HepG2 (cell line): Measurements from ENCODE around the gene GMFB. TPM values are rescaled to one million over a fixed set of nuclear protein-coding genes. Genes with fewer than 3 reads are reported as not detected.

ENCODE experiments used
- ARNTL ChIP-seq: sonication (generic); formaldehyde crosslinking; IDR thresholded peaks from 2 replicates; pipeline ENCODE4 v1.4.0; 2020; ENCODE audit warnings: mild to moderate bottlenecking, missing genetic modification reagents
- ATM ChIP-seq: fragments of 450-650 bp; IDR thresholded peaks from 2 replicates; pipeline ENCODE4 v1.7.1; 2017; ENCODE audit warnings: mild to moderate bottlenecking, borderline replicate concordance
- CC2D1A ChIP-seq: sonication (generic); formaldehyde crosslinking; IDR thresholded peaks from 2 replicates; pipeline ENCODE4 v1.8.1; 2023; ENCODE audit warnings: mild to moderate bottlenecking, missing genetic modification reagents
- CREB1 ChIP-seq, 2 experiments: fragments of 450-650 bp in 1 of 2; IDR thresholded peaks; 2 replicates each; pipeline ENCODE4 v1.6.1; 2016 to 2017; ENCODE audit warnings: control low read depth in 1 of 2, mild to moderate bottlenecking in 1 of 2, missing compliant biosample characterization in 1 of 2, missing genetic modification characterization in 1 of 2
- GATA4 ChIP-seq: sonication (generic); IDR thresholded peaks from 2 replicates; pipeline ENCODE4 v1.6.1; 2016; ENCODE audit warnings: antibody characterized with exemption, low read depth, borderline replicate concordance
- HCFC1 ChIP-seq: fragments of 150-350 bp; IDR thresholded peaks from 2 replicates; pipeline ENCODE4 v1.6.1; 2014; ENCODE audit warnings: low read depth, low read length
- IRF2 ChIP-seq: IDR thresholded peaks from 2 replicates; pipeline ENCODE4 v1.6.1; 2018; ENCODE audit warnings: missing genetic modification reagents, missing compliant biosample characterization
- KDM3A ChIP-seq: IDR thresholded peaks from 2 replicates; pipeline ENCODE4 v1.6.1; 2018; ENCODE audit warnings: low read depth, missing compliant biosample characterization
- MBD4 ChIP-seq: IDR thresholded peaks from 2 replicates; pipeline ENCODE4 v1.6.1; 2012; ENCODE audit warnings: low read length, inconsistent platforms, borderline replicate concordance
- NCOA5 ChIP-seq: sonication (generic); formaldehyde crosslinking; IDR thresholded peaks from 2 replicates; pipeline ENCODE4 v1.4.0; 2020; ENCODE audit warnings: missing genetic modification reagents
- NCOR1 ChIP-seq: fragments of 200-600 bp; sonication (generic); IDR thresholded peaks from 2 replicates; pipeline ENCODE4 v1.7.0; 2017; ENCODE audit warnings: antibody characterized with exemption, low read length, borderline replicate concordance
- NFRKB ChIP-seq: fragments of 450-650 bp; IDR thresholded peaks from 2 replicates; pipeline ENCODE4 v1.6.1; 2017
- NPAS2 ChIP-seq: sonication (generic); formaldehyde crosslinking; IDR thresholded peaks from 2 replicates; pipeline ENCODE4 v1.8.0; 2022; ENCODE audit warnings: mild to moderate bottlenecking, missing genetic modification reagents, borderline replicate concordance
- RFXAP ChIP-seq: sonication (generic); formaldehyde crosslinking; IDR thresholded peaks from 2 replicates; pipeline ENCODE4 v1.4.0; 2020; ENCODE audit warnings: missing genetic modification reagents, borderline replicate concordance
- TBX2 ChIP-seq: sonication (generic); formaldehyde crosslinking; IDR thresholded peaks from 2 replicates; pipeline ENCODE4 v1.5.0; 2020; ENCODE audit warnings: missing genetic modification reagents, mild to moderate bottlenecking, borderline replicate concordance
- XBP1 ChIP-seq: sonication (generic); formaldehyde crosslinking; IDR thresholded peaks from 2 replicates; pipeline ENCODE4 v1.5.0; 2020; ENCODE audit warnings: missing genetic modification reagents
- ZNF550 ChIP-seq: sonication (generic); formaldehyde crosslinking; IDR thresholded peaks from 2 replicates; pipeline ENCODE4 v1.4.0; 2020; ENCODE audit warnings: mild to moderate bottlenecking, missing genetic modification reagents, borderline replicate concordance
- ZNF564 ChIP-seq: sonication (generic); formaldehyde crosslinking; IDR thresholded peaks from 2 replicates; pipeline ENCODE4 v1.8.1; 2023; ENCODE audit warnings: mild to moderate bottlenecking, missing genetic modification reagents
- polyA plus RNA-seq, 8 experiments: library from polyadenylated mRNA; depleted of rRNA in 3 of 8; stranded (reverse) in 7 of 8; unstranded in 1 of 8; fragments of >200 nt; fragmentation: Illumina TruSeq in 4 of 8; extraction: Trizol in 4 of 8; gene quantifications; 2 replicates each; pipeline versions ENCODE4 v1.2.1 to v1.2.3, GENCODE V29; 2011 to 2016; ENCODE audit warnings: low read depth in 4 of 8, missing spikeins in 1 of 8, mixed read lengths in 1 of 8; ENCODE audit not compliant: insufficient read depth in 1 of 8
- total RNA-seq, 5 experiments: library from RNA; depleted of rRNA; stranded (reverse); fragments of >200 nt; fragmentation: Illumina TruSeq; extraction: Trizol; gene quantifications; 2 replicates each; pipeline ENCODE4 v1.2.3, GENCODE V29; 2016; ENCODE audit warnings: low read depth in 1 of 5
- TF ChIP-seq, protein P1 (sequence below): sonication (generic); formaldehyde crosslinking; IDR thresholded peaks from 2 replicates; pipeline ENCODE4 v1.4.0; 2020; ENCODE audit warnings: mild to moderate bottlenecking, missing genetic modification reagents, borderline replicate concordance
- TF ChIP-seq, protein P2 (sequence below): sonication (generic); formaldehyde crosslinking; IDR thresholded peaks from 2 replicates; pipeline ENCODE4 v1.5.0; 2020; ENCODE audit warnings: mild to moderate bottlenecking, missing genetic modification reagents
- TF ChIP-seq, protein P3 (sequence below): sonication (generic); formaldehyde crosslinking; IDR thresholded peaks from 2 replicates; pipeline ENCODE4 v1.5.1; 2020; ENCODE audit warnings: mild to moderate bottlenecking, missing genetic modification reagents, moderate library complexity

GMFB gene
- total and polyA plus RNA-seq, 2 of the 13 experiments (the other 11 are each of a cell fraction or from before 2014, with no cell fraction given): 17.3 to 68.2 TPM

DNA sequence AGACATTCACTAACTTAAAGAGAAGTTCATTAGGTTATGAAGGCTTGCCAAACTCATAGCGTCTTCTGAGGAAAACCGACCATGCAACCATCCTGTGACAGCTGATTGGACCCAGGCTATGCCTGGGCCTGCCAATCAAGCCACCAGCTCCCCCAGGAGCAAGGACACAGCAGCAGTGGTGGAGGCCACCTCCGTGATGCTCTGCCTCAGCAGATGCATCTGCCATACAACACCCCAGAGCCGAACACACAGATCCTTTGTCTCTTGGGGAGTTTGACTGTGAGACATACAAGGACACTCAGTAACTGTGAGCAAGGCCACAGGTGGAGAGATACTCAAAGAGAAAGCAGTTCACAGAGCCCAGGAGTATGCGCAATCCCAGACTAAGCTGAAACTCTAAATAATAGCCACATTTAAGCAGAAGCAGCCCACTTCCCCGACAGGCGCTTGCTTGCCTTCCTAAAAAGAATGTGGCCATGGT lies 37.6 kb downstream of the GMFB start (continued):
- TF ChIP-seq NPAS2 (CRISPR knock-in tag) (no peak), NCOA5 (no peak), TBX2 (peak; percentile 42; the same call in 1 of the 2 replicates), XBP1 (CRISPR knock-in tag) (no peak), GATA4 (no peak), RFXAP (CRISPR knock-in tag) (no peak), ZNF550 (CRISPR knock-in tag) (no peak), ATM (no peak), IRF2 (no peak), NCOR1 (no peak), ZNF564 (CRISPR knock-in tag) (no peak), MBD4 (no peak), NFRKB (no peak), CC2D1A (CRISPR knock-in tag) (no peak), HCFC1 (no peak), ARNTL (0 out of 2 replicates have a peak, but pooled peaks have one; percentile 31), KDM3A (0 out of 2 replicates have a peak, but pooled peaks have one; percentile 19), CREB1 (IDR thresholded peaks at IDR 0.05) (no peak), CREB1 (CRISPR knock-in tag; IDR thresholded peaks at IDR 0.05) (no peak)
- TF ChIP-seq, protein P1, sequence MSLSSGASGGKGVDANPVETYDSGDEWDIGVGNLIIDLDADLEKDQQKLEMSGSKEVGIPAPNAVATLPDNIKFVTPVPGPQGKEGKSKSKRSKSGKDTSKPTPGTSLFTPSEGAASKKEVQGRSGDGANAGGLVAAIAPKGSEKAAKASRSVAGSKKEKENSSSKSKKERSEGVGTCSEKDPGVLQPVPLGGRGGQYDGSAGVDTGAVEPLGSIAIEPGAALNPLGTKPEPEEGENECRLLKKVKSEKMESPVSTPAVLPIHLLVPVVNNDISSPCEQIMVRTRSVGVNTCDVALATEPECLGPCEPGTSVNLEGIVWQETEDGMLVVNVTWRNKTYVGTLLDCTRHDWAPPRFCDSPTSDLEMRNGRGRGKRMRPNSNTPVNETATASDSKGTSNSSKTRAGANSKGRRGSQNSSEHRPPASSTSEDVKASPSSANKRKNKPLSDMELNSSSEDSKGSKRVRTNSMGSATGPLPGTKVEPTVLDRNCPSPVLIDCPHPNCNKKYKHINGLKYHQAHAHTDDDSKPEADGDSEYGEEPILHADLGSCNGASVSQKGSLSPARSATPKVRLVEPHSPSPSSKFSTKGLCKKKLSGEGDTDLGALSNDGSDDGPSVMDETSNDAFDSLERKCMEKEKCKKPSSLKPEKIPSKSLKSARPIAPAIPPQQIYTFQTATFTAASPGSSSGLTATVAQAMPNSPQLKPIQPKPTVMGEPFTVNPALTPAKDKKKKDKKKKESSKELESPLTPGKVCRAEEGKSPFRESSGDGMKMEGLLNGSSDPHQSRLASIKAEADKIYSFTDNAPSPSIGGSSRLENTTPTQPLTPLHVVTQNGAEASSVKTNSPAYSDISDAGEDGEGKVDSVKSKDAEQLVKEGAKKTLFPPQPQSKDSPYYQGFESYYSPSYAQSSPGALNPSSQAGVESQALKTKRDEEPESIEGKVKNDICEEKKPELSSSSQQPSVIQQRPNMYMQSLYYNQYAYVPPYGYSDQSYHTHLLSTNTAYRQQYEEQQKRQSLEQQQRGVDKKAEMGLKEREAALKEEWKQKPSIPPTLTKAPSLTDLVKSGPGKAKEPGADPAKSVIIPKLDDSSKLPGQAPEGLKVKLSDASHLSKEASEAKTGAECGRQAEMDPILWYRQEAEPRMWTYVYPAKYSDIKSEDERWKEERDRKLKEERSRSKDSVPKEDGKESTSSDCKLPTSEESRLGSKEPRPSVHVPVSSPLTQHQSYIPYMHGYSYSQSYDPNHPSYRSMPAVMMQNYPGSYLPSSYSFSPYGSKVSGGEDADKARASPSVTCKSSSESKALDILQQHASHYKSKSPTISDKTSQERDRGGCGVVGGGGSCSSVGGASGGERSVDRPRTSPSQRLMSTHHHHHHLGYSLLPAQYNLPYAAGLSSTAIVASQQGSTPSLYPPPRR (CRISPR knock-in tag): 0 out of 2 replicates have a peak, but pooled peaks have one; percentile 29
- TF ChIP-seq, protein P2, sequence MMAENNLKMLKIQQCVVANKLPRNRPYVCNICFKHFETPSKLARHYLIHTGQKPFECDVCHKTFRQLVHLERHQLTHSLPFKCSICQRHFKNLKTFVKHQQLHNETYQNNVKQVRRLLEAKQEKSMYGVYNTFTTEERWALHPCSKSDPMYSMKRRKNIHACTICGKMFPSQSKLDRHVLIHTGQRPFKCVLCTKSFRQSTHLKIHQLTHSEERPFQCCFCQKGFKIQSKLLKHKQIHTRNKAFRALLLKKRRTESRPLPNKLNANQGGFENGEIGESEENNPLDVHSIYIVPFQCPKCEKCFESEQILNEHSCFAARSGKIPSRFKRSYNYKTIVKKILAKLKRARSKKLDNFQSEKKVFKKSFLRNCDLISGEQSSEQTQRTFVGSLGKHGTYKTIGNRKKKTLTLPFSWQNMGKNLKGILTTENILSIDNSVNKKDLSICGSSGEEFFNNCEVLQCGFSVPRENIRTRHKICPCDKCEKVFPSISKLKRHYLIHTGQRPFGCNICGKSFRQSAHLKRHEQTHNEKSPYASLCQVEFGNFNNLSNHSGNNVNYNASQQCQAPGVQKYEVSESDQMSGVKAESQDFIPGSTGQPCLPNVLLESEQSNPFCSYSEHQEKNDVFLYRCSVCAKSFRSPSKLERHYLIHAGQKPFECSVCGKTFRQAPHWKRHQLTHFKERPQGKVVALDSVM (CRISPR knock-in tag): 0 out of 2 replicates have a peak, but pooled peaks have one; percentile 13
- TF ChIP-seq, protein P3, sequence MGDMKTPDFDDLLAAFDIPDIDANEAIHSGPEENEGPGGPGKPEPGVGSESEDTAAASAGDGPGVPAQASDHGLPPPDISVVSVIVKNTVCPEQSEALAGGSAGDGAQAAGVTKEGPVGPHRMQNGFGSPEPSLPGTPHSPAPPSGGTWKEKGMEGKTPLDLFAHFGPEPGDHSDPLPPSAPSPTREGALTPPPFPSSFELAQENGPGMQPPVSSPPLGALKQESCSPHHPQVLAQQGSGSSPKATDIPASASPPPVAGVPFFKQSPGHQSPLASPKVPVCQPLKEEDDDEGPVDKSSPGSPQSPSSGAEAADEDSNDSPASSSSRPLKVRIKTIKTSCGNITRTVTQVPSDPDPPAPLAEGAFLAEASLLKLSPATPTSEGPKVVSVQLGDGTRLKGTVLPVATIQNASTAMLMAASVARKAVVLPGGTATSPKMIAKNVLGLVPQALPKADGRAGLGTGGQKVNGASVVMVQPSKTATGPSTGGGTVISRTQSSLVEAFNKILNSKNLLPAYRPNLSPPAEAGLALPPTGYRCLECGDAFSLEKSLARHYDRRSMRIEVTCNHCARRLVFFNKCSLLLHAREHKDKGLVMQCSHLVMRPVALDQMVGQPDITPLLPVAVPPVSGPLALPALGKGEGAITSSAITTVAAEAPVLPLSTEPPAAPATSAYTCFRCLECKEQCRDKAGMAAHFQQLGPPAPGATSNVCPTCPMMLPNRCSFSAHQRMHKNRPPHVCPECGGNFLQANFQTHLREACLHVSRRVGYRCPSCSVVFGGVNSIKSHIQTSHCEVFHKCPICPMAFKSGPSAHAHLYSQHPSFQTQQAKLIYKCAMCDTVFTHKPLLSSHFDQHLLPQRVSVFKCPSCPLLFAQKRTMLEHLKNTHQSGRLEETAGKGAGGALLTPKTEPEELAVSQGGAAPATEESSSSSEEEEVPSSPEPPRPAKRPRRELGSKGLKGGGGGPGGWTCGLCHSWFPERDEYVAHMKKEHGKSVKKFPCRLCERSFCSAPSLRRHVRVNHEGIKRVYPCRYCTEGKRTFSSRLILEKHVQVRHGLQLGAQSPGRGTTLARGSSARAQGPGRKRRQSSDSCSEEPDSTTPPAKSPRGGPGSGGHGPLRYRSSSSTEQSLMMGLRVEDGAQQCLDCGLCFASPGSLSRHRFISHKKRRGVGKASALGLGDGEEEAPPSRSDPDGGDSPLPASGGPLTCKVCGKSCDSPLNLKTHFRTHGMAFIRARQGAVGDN: peak; percentile 72
